ENCODE measurements around the gene ARID1B.

DNA sequence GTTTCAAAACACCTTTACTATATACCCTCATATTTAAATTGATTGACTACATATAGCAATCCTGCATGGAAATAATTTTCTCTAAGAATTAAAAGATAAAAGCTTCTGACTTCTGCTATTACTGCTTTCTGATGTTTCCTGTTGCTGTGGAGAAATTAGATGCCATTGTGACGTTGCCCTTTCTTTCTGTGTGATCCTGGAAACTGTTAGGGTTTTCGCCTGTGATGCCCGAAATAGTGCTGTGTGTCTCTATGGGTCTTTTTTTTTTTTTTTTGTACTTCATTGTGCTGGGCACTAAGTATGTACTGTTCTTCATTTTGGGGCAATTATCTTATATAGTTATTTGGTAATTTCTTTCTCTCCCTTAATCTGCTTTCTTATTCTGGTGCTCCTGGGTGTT is 205.0 kb downstream of the ARID1B start:
- no peak for TF ChIP-seq EZH2 (IDR thresholded peaks at IDR 0.05; ENCODE audit: low read length, unreplicated experiment)
- TF ChIP-seq CTCF (conservative IDR thresholded peaks at IDR 0.05; ENCODE audit: low read depth, low read length) = no peak
- TF ChIP-seq EZH2phosphoT487 (IDR thresholded peaks at IDR 0.05; ENCODE audit: borderline replicate concordance, low read length) = no peak
